PFSK-1 (cell line): Measurements from ENCODE around the gene HSPG2.

Experiments
- POLR2AphosphoS5 ChIP-seq: IDR thresholded peaks from 2 replicates; pipeline ENCODE4 v1.6.1; 2012; ENCODE audit warnings: low read depth, mild to moderate bottlenecking, control low read depth, low read length, moderate library complexity
- REST ChIP-seq, 2 experiments: IDR thresholded peaks; 2 replicates each; pipeline versions ENCODE4 v1.6.1 to v1.8.0; 2011 to 2012; ENCODE audit warnings: low read depth in 2 of 2, low read length in 2 of 2, control low read depth in 1 of 2, inconsistent platforms in 1 of 2, mild to moderate bottlenecking in 1 of 2, moderate library complexity in 1 of 2; ENCODE audit not compliant: insufficient read depth in 1 of 2
- SIN3A ChIP-seq: IDR thresholded peaks from 2 replicates; pipeline ENCODE4 v1.6.1; 2012; ENCODE audit warnings: mild to moderate bottlenecking, low read length, moderate library complexity, borderline replicate concordance; ENCODE audit not compliant: insufficient read depth
- TAF1 ChIP-seq: IDR thresholded peaks from 2 replicates; pipeline ENCODE4 v1.6.1; 2012; ENCODE audit warnings: low read length, control low read depth, borderline replicate concordance; ENCODE audit not compliant: insufficient read depth

GRCh38 chr1:21931171-21932093 is 5.7 kb downstream of the HSPG2 start:
- TF ChIP-seq TAF1, result no peak
- no peak for TF ChIP-seq POLR2AphosphoS5
- TF ChIP-seq REST (IDR thresholded peaks at IDR 0.05; ENCODE audit: insufficient read depth in 1 of 2, low read depth in 2 of 2, low read length in 2 of 2), result no peak
- no peak for TF ChIP-seq SIN3A
